ENCODE measurements around the gene TENM3.

TENM3 gene

DNA sequence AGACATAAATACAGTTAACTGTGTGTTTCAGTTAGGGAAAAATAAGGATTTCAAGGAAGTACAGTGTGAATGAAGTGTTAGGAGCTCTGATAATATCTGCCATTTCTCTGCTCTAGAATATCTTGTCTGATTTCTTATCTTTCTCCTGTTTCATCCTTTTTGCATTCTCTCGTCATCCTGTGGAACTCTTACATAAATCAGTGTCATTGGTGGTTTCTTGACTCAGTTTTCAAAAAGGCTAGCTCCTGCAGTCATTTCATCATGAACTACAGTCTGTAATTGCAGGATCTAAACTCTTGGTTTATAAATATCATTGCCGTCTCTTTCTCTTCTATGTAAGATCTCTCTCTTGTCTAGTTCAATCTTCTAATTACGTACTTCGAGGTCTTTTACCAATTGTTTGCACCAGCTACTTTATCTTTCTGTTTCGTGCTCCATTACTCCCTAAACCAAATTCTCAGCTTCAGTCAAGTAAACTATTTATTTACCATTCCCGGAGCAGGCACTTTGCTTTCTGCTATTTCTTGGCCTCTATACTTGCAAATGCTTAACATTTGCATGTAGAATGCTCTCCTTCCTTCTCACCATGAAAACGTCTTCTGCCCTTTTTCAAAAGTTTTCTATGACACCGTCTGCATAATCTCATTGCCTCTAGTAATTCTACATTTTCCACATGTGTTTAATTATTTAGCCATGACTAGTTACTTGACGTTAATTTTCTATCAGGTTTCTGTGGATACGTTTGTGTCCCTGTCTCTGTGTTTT lies 294.0 kb downstream of the TENM3 start:
- DNase-seq (ENCODE audit: extremely low read depth, low read depth): no peak
- TF ChIP-seq, protein P1, sequence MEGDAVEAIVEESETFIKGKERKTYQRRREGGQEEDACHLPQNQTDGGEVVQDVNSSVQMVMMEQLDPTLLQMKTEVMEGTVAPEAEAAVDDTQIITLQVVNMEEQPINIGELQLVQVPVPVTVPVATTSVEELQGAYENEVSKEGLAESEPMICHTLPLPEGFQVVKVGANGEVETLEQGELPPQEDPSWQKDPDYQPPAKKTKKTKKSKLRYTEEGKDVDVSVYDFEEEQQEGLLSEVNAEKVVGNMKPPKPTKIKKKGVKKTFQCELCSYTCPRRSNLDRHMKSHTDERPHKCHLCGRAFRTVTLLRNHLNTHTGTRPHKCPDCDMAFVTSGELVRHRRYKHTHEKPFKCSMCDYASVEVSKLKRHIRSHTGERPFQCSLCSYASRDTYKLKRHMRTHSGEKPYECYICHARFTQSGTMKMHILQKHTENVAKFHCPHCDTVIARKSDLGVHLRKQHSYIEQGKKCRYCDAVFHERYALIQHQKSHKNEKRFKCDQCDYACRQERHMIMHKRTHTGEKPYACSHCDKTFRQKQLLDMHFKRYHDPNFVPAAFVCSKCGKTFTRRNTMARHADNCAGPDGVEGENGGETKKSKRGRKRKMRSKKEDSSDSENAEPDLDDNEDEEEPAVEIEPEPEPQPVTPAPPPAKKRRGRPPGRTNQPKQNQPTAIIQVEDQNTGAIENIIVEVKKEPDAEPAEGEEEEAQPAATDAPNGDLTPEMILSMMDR (IDR thresholded peaks at IDR 0.05; ENCODE audit: low read depth, low read length): no peak

DNA sequence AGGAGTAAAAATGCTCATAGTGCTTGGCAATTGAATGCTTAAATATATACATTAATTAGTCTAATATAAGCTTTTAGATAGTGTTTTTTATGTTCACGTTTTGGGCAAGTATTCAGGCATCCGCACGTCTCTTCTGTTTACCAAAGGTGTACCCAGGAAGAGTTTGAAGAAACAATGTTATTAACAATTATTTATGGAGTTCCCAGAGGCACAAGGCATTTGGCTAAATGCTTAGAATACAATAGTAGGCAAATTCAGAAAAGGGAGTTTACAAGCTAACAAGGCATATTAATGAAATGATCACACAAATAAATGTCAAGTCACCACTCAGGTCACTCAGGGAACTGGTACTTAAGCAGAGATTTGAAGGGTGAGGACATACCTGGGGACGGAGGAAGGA lies 294.8 kb downstream of the TENM3 start:
- TF ChIP-seq, protein P1 (IDR thresholded peaks at IDR 0.05; ENCODE audit: low read depth, low read length): no peak
- no peak for DNase-seq (ENCODE audit: extremely low read depth, low read depth)

DNA sequence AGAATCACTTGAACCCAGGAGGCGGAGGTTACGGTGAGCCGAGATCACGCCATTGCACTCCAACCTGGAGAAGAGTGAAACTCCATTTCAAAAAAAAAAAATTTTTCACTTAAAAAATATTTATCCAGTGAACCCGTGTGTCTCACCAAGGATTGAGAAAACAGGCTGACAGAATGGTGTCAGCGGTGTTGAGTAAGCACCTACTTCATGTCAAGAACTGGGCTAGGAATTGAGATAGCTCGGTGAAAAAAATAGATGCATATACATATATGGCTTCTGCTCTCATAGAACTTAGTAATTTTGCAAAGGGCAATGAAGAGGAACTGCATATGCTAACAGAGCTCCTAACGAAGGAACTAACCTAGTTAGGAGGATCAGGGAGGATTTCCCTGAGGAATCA lies 297.3 kb downstream of the TENM3 start:
- TF ChIP-seq, protein P1 (IDR thresholded peaks at IDR 0.05; ENCODE audit: low read depth, low read length): no peak
- DNase-seq (ENCODE audit: extremely low read depth, low read depth): no peak

DNA sequence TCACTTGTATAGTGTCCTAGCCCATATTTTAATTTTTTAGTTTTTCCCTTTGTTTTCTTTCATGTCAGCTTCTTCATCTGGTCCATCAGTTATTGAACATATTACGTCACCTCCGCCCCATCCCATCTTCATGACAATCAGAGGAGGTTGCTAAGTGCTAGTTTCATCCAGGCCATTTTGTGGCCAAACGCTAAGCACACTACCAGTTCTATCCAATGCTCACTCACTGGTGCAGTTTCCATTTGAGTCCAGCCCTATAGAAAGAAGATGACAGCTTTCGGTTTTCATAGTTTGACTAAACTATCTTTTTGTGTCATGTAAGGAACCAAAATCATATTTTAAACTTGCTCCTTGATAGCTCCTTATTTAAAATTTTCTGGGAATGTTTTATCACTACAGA lies 304.2 kb downstream of the TENM3 start:
- no peak for DNase-seq (ENCODE audit: extremely low read depth, low read depth)
- TF ChIP-seq, protein P1 (IDR thresholded peaks at IDR 0.05; ENCODE audit: low read depth, low read length): no peak

DNA sequence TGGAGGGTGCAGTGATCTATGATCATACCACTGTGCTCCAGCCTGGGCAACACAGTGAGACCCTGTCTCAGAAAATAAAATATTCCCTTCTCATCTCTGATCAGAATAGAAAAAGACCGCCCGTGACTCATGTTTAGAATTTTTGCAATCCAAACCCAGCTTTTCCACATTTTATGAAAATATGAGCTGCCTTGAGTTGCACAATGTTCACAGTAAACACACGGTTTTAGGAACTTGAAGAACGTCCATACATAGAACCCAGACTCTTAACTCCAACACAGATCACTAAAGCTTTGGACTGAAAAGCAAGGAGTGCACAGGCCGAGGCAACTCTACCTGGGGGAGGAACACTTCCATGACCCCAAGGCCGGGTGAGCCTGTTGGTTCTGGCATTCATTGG lies 305.0 kb downstream of the TENM3 start:
- no peak for DNase-seq (ENCODE audit: extremely low read depth, low read depth)
- TF ChIP-seq, protein P1 (IDR thresholded peaks at IDR 0.05; ENCODE audit: low read depth, low read length): no peak

DNA sequence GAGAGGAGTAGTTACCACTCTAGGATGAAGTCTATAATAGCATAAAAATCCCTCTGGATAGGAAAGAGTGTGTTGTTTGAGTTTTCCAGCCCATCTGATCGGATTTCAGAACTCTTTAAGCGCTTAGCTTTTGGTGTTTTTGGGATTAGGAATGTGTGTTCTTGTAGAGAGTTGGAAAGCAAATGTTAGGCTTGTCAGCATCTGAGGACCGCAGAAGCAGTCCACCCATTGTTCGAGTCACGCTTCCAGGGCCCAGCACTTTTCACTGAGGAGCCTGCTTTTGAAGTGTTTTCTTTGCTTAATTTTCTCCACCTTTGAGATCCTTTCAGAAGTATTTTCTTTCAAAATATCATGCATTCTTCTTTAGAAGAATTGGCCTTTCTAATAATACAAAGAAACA lies 306.2 kb downstream of the TENM3 start:
- TF ChIP-seq, protein P1 (IDR thresholded peaks at IDR 0.05; ENCODE audit: low read depth, low read length): no peak
- DNase-seq (ENCODE audit: extremely low read depth, low read depth): no peak

DNA sequence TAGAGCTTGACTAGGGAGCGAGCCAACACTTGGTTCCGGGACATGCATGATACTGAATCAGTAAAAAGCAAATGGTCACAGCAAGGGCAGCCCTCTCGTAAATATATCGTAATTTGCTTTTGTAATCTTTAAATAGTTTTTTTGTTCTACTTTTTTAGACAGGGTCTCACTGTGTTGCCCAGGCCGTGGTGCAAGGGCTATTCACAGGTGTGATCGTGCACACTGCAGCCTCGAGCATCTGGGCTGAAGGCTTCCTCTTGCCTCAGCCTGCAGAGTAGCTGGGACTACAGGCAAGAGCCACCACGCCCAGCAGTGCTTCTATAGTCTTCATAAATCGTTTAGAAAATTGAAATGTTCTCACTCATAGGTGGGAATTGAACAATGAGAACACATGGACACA lies 309.7 kb downstream of the TENM3 start:
- no peak for DNase-seq (ENCODE audit: extremely low read depth, low read depth)
- TF ChIP-seq, protein P1 (IDR thresholded peaks at IDR 0.05; ENCODE audit: low read depth, low read length): no peak
